OCI-LY7 (cell line): ENCODE results near the gene NRP1.

Experiments
- EZH2phosphoT487 ChIP-seq: fragments of 200-600 bp; sonication (generic); IDR thresholded peaks from 2 replicates; pipeline ENCODE4 v1.6.1; 2018; ENCODE audit warnings: low read depth, borderline replicate concordance, mild to moderate bottlenecking, mixed run types, antibody characterized with exemption, low read length, moderate library complexity, mixed read lengths
- TF ChIP-seq, protein P1 (sequence below): fragments of 200-600 bp; sonication (generic); conservative IDR thresholded peaks from 2 replicates; pipeline ENCODE4 v1.5.1; 2014; ENCODE audit warnings: mild to moderate bottlenecking, antibody characterized with exemption, low read length, moderate library complexity, mixed read lengths

- TF ChIP-seq, protein P1, sequence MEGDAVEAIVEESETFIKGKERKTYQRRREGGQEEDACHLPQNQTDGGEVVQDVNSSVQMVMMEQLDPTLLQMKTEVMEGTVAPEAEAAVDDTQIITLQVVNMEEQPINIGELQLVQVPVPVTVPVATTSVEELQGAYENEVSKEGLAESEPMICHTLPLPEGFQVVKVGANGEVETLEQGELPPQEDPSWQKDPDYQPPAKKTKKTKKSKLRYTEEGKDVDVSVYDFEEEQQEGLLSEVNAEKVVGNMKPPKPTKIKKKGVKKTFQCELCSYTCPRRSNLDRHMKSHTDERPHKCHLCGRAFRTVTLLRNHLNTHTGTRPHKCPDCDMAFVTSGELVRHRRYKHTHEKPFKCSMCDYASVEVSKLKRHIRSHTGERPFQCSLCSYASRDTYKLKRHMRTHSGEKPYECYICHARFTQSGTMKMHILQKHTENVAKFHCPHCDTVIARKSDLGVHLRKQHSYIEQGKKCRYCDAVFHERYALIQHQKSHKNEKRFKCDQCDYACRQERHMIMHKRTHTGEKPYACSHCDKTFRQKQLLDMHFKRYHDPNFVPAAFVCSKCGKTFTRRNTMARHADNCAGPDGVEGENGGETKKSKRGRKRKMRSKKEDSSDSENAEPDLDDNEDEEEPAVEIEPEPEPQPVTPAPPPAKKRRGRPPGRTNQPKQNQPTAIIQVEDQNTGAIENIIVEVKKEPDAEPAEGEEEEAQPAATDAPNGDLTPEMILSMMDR, result no peak
- TF ChIP-seq EZH2phosphoT487, result no peak
Measured at GRCh38 chr10:33233221-33233620, 101.2 kb downstream of the NRP1 start.
